A549 (cell line): ENCODE data around the gene ZNF541. TPM values are rescaled to one million over a fixed set of nuclear protein-coding genes. Genes with fewer than 3 reads are reported as not detected.

ENCODE experiments used
- ATAC-seq, 2 experiments: fragments of 200-7000 bp in 1 of 2; fragments of >200 bp in 1 of 2; cut with Nextera tagmentation in 1 of 2; cut with Tn5 transposase in 1 of 2; 3 replicates each; pipeline versions ENCODE4 v1.8.0 to v1.9.1; 2018 to 2020; ENCODE audit warnings: mild to moderate bottlenecking in 1 of 2, moderate library complexity in 1 of 2
- CTCF ChIA-PET: fragments of 300-600 bp; sonication (Branson Sonifier 250); formaldehyde crosslinking; extraction: SDS; loops from one replicate; lab custom pipeline; 2021; ENCODE audit warnings: antibody characterized with exemption, inconsistent platforms; lab: Yijun Ruan, JAX
- POLR2A ChIA-PET: fragments of 350-600 bp; formaldehyde crosslinking; extraction: SDS; loops from one replicate; lab custom pipeline; 2021; ENCODE audit warnings: antibody characterized with exemption, inconsistent platforms; lab: Yijun Ruan, JAX
- DNase-seq, 2 experiments: peaks; one replicate each; pipeline versions ENCODE4 v3.0.0 to v3.0.0-alpha.2; 2011 to 2016; ENCODE audit warnings: low read depth in 1 of 2, low spot score in 1 of 2
- FAIRE-seq: peaks from 2 replicates; lab custom pipeline; 2011; peaks lifted over from hg19 to GRCh38; lab: Jason Lieb, UNC
- H3K27ac ChIP-seq, 2 experiments: fragments of >200 bp; sonication (Bioruptor Twin); formaldehyde crosslinking; 3 replicates each; pipeline ENCODE4 v1.5.1; 2016 to 2017
- H3K4me1 ChIP-seq: fragments of >200 bp; sonication (Bioruptor Twin); formaldehyde crosslinking; 3 replicates; pipeline ENCODE4 v1.6.1; 2016
- H3K4me2 ChIP-seq: fragments of >200 bp; sonication (Bioruptor Twin); formaldehyde crosslinking; 3 replicates; pipeline ENCODE4 v1.6.1; 2016
- H3K4me3 ChIP-seq: fragments of >200 bp; sonication (Bioruptor Twin); formaldehyde crosslinking; 3 replicates; pipeline ENCODE4 v1.5.1; 2016
- H3K9me3 ChIP-seq: fragments of >200 bp; sonication (Bioruptor Twin); formaldehyde crosslinking; 3 replicates; pipeline ENCODE4 v1.6.1; 2016
- ATOH8 ChIP-seq: fragments of 250-450 bp; sonication (Bioruptor Pico); IDR thresholded peaks from 2 replicates; pipeline ENCODE4 v1.5.0; 2020; ENCODE audit warnings: low read depth, mild to moderate bottlenecking, moderate library complexity
- CHD2 ChIP-seq: fragments of 150-350 bp; IDR thresholded peaks from 2 replicates; pipeline ENCODE4 v1.6.1; 2014; ENCODE audit warnings: low read length; ENCODE audit not compliant: partially characterized antibody
- CHD4 ChIP-seq: fragments of 200-600 bp; sonication (generic); IDR thresholded peaks from 2 replicates; pipeline ENCODE4 v1.6.1; 2016; ENCODE audit warnings: antibody characterized with exemption, mild to moderate bottlenecking, borderline replicate concordance
- CTCF ChIP-seq: fragments of >200 bp; sonication (Bioruptor Twin); formaldehyde crosslinking; IDR thresholded peaks from 3 replicates; pipeline ENCODE4 v1.5.1; 2016
- E2F6 ChIP-seq: IDR thresholded peaks from 2 replicates; pipeline ENCODE4 v1.6.1; 2012; ENCODE audit warnings: low read depth, borderline replicate concordance
- EP300 ChIP-seq, 2 experiments: fragments of >200 bp; sonication (Bioruptor Twin); formaldehyde crosslinking; IDR thresholded peaks; 2 replicates in 1 of 2; 3 replicates in 1 of 2; pipeline ENCODE4 v1.6.1; 2016 to 2017
- HDAC2 ChIP-seq: fragments of 200-600 bp; sonication (generic); IDR thresholded peaks from 2 replicates; pipeline ENCODE4 v1.6.1; 2016
- HOXB13 ChIP-seq: fragments of 250-450 bp; sonication (Bioruptor Pico); IDR thresholded peaks from 2 replicates; pipeline ENCODE4 v1.5.0; 2020; ENCODE audit warnings: low read depth, mild to moderate bottlenecking, moderate library complexity
- JUN ChIP-seq, 2 experiments: fragments of >200 bp; sonication (Bioruptor Twin); formaldehyde crosslinking; IDR thresholded peaks; 2 replicates in 1 of 2; 3 replicates in 1 of 2; pipeline ENCODE4 v1.6.1; 2016 to 2017
- KDM1A ChIP-seq: fragments of 200-600 bp; sonication (generic); IDR thresholded peaks from 2 replicates; pipeline ENCODE4 v1.6.1; 2016; ENCODE audit warnings: low read depth, mild to moderate bottlenecking
- KDM5A ChIP-seq: fragments of 200-600 bp; sonication (generic); IDR thresholded peaks from 2 replicates; pipeline ENCODE4 v1.6.1; 2016; ENCODE audit warnings: antibody characterized with exemption, mild to moderate bottlenecking
- MAZ ChIP-seq: fragments of 150-350 bp; IDR thresholded peaks from 2 replicates; pipeline ENCODE4 v1.6.1; 2014; ENCODE audit warnings: antibody characterized with exemption, low read depth, low read length, borderline replicate concordance
- MYC ChIP-seq: IDR thresholded peaks from 2 replicates; pipeline ENCODE4 v1.6.1; 2012; ENCODE audit warnings: mild to moderate bottlenecking, inconsistent platforms, low read length, improper control_type of control experiment, borderline replicate concordance
- NR3C1 ChIP-seq: fragments of >200 bp; sonication (Bioruptor Twin); formaldehyde crosslinking; IDR thresholded peaks from 3 replicates; pipeline ENCODE4 v1.6.1; 2017
- PBX3 ChIP-seq: IDR thresholded peaks from 2 replicates; pipeline ENCODE4 v1.6.1; 2012
- PHF8 ChIP-seq: fragments of 200-600 bp; sonication (generic); IDR thresholded peaks from 2 replicates; pipeline ENCODE4 v1.6.1; 2016; ENCODE audit warnings: low read depth, mild to moderate bottlenecking, antibody characterized with exemption, moderate library complexity, borderline replicate concordance
- POLR2A ChIP-seq: IDR thresholded peaks from 2 replicates; pipeline ENCODE4 v1.6.1; 2012; ENCODE audit warnings: mild to moderate bottlenecking, low read length
- RARB ChIP-seq: fragments of 250-450 bp; sonication (Bioruptor Pico); IDR thresholded peaks from 2 replicates; pipeline ENCODE4 v1.8.0; 2021; ENCODE audit warnings: mild to moderate bottlenecking, moderate library complexity
- RCOR1 ChIP-seq: fragments of 150-350 bp; IDR thresholded peaks from 2 replicates; pipeline ENCODE4 v1.6.1; 2014; ENCODE audit warnings: antibody characterized with exemption, low read length, low read depth
- SMC3 ChIP-seq: fragments of >200 bp; sonication (Bioruptor Twin); formaldehyde crosslinking; IDR thresholded peaks from 3 replicates; pipeline ENCODE4 v1.6.1; 2018; ENCODE audit warnings: inconsistent platforms
- TFCP2L1 ChIP-seq: fragments of 250-450 bp; sonication (Bioruptor Pico); IDR thresholded peaks from 2 replicates; pipeline ENCODE4 v1.5.0; 2021; ENCODE audit warnings: mild to moderate bottlenecking
- ZSCAN20 ChIP-seq: fragments of 250-450 bp; sonication (Bioruptor Pico); IDR thresholded peaks from 2 replicates; pipeline ENCODE4 v1.8.0; 2022; ENCODE audit warnings: mild to moderate bottlenecking, moderate library complexity
- WGBS: methylation state at CpG from one replicate; pipeline ENCODE4 v1.1.6; 2017; ENCODE audit errors: missing lambda C conversion rate; 5-methylcytosine and 5-hydroxymethylcytosine counted together
- polyA plus RNA-seq, 4 experiments: library from polyadenylated mRNA; depleted of rRNA in 3 of 4; stranded (reverse); fragments of >200 nt; fragmentation: RNase III in 1 of 4; extraction: RNeasy Plus Mini Kit Qiagen cat#74134 plus additional on column Dnase treatment in 1 of 4; gene quantifications; 2 replicates in 3 of 4; 3 replicates in 1 of 4; pipeline ENCODE4 v1.2.3, GENCODE V29; 2011 to 2017

The ZNF541 gene
- polyA plus RNA-seq, 2 of the 4 experiments (the other 2 are of a cell fraction): not detected

- TF ChIP-seq CHD2 (no peak), JUN (IDR thresholded peaks at IDR 0.05) (no peak), MYC (no peak), SMC3 (no peak), CHD4 (no peak), PBX3 (no peak), CTCF (no peak)
Measured at GRCh38 chr19:47618771-47619170, 45.8 kb upstream of the ZNF541 start (continued).

- no peak overlapping the region for H3K27ac ChIP-seq
- no peak for FAIRE-seq
- TF ChIP-seq KDM1A: 0 out of 2 replicates have a peak, but pooled peaks have one; percentile 15
- TF ChIP-seq RARB (CRISPR knock-in tag): no peak
- TF ChIP-seq PBX3: no peak
- WGBS: 93% methylated on average over 7 of the region's 7 CpGs
- H3K4me1 ChIP-seq: peaks cover 28% of the 10 kb centered on the region
- no peak for DNase-seq
- CTCF ChIA-PET: interaction anchor here (0.6 to 1.7 kb wide), 3 partner anchors 11 to 72 kb away, joined by 3 to 6 read pairs (median 3); no protein-coding TSS in a partner anchor
- POLR2A ChIA-PET: no interaction called here
- H3K9me3 ChIP-seq: no peaks in the 10 kb centered on the region
- H3K4me3 ChIP-seq: no peak overlapping the region
- ATAC-seq: no peak
- no peak overlapping the region for H3K4me2 ChIP-seq
Measured at GRCh38 chr19:47615714-47616113, 42.8 kb upstream of the ZNF541 start.

- H3K27ac ChIP-seq: no peak overlapping the region
- no peaks in the 10 kb centered on the region for H3K9me3 ChIP-seq
- no peak for DNase-seq
- no peak overlapping the region for H3K4me3 ChIP-seq
- no peak for TF ChIP-seq MAZ
- no peak for TF ChIP-seq ZSCAN20 (CRISPR knock-in tag)
- peaks cover 32% of the 10 kb centered on the region for H3K4me1 ChIP-seq
- 87% methylated on average over 7 of the region's 7 CpGs for WGBS
- ATAC-seq: no peak
- no peak for FAIRE-seq
- no peak overlapping the region for H3K4me2 ChIP-seq
- CTCF ChIA-PET: interaction anchor here (0.6 to 1.7 kb wide), 3 partner anchors 11 to 100 kb away, joined by 3 to 6 read pairs (median 3); partner anchors contain the start of gene NAPA
- POLR2A ChIA-PET: no interaction called here
Measured at GRCh38 chr19:47615230-47615629, 42.3 kb upstream of the ZNF541 start.

GRCh38 chr19:47614559-47614958 is 41.6 kb upstream of the ZNF541 start:
- ATAC-seq (no peak), DNase-seq (no peak), FAIRE-seq (no peak)
- no peak overlapping the region for H3K4me2 ChIP-seq
- H3K9me3 ChIP-seq: no peaks in the 10 kb centered on the region
- H3K4me3 ChIP-seq: no peak overlapping the region
- no peak overlapping the region for H3K27ac ChIP-seq
- WGBS: 93% methylated on average over 10 of the region's 10 CpGs
- H3K4me1 ChIP-seq: peaks cover 26% of the 10 kb centered on the region
- ChIA-PET POLR2A (no interaction called here), CTCF (interaction anchor here (0.8 to 2.2 kb wide), 4 partner anchors 12 to 178 kb away, joined by 3 to 6 read pairs (median 6); partner anchors contain the start of gene NAPA)
- TF ChIP-seq TFCP2L1 (no peak), RCOR1 (no peak), EP300 (IDR thresholded peaks at IDR 0.05) (no peak), KDM5A (no peak), PBX3 (no peak), POLR2A (no peak), E2F6 (no peak), KDM1A (no peak), CTCF (no peak), PHF8 (no peak), HOXB13 (CRISPR knock-in tag) (no peak), RARB (CRISPR knock-in tag) (no peak), NR3C1 (no peak), ZSCAN20 (CRISPR knock-in tag) (no peak), JUN (IDR thresholded peaks at IDR 0.05) (no peak), ATOH8 (CRISPR knock-in tag) (no peak), HDAC2 (no peak)
